ENCODE results near the gene TTC13.

GRCh38 chr1:230958370-230958769 lies 20.3 kb downstream of the TTC13 start:
- TF ChIP-seq CTCF (IDR thresholded peaks at IDR 0.05) (no peak), POLR2A (IDR thresholded peaks at IDR 0.05) (no peak)

Data from thyroid gland (tissue), 4 donors.